Activated naive CD8-positive, alpha-beta T cell (primary cell): Measurements from ENCODE around the gene AKNA.

ENCODE experiments used
- H3K27ac Mint-ChIP-seq: one replicate; pipeline ENCODE4 v1.8.0; 2021; ENCODE audit warnings: mixed read lengths
- H3K27me3 Mint-ChIP-seq: one replicate; pipeline ENCODE4 v1.8.0; 2021; ENCODE audit warnings: mixed read lengths
- H3K36me3 Mint-ChIP-seq: one replicate; pipeline ENCODE4 v1.8.0; 2021; ENCODE audit warnings: mixed read lengths
- H3K4me1 Mint-ChIP-seq: one replicate; pipeline ENCODE4 v1.8.0; 2021; ENCODE audit warnings: low read depth, mixed read lengths
- H3K4me3 Mint-ChIP-seq: one replicate; pipeline ENCODE4 v1.8.0; 2021; ENCODE audit warnings: mild to moderate bottlenecking, mixed read lengths
- H3K9me3 Mint-ChIP-seq: one replicate; pipeline ENCODE4 v1.8.0; 2021; ENCODE audit warnings: low read depth, mixed read lengths

The AKNA gene

GRCh38 chr9:114424126-114424525 lies 36.3 kb upstream of the AKNA start:
- Mint-ChIP-seq H3K27me3 (no peaks in the 10 kb centered on the region), H3K27ac (no peak overlapping the region), H3K36me3 (no peaks in the 10 kb centered on the region), H3K4me3 (no peak overlapping the region), H3K9me3 (no peaks in the 10 kb centered on the region), H3K4me1 (no peaks in the 10 kb centered on the region)

- Mint-ChIP-seq H3K4me3 (no peak overlapping the region), H3K4me1 (peaks cover 5% of the 10 kb centered on the region), H3K27me3 (no peaks in the 10 kb centered on the region), H3K36me3 (no peaks in the 10 kb centered on the region), H3K9me3 (no peaks in the 10 kb centered on the region), H3K27ac (no peak overlapping the region)
Observed at GRCh38 chr9:114423181-114423580, 35.4 kb upstream of the AKNA start.

- no peaks in the 10 kb centered on the region for H3K36me3 Mint-ChIP-seq
- peaks cover 6% of the 10 kb centered on the region for H3K4me1 Mint-ChIP-seq
- no peak overlapping the region for H3K27ac Mint-ChIP-seq
- H3K27me3 Mint-ChIP-seq: no peaks in the 10 kb centered on the region
- H3K9me3 Mint-ChIP-seq: no peaks in the 10 kb centered on the region
- H3K4me3 Mint-ChIP-seq: no peak overlapping the region
Observed at GRCh38 chr9:114421147-114421546, 33.4 kb upstream of the AKNA start.

DNA sequence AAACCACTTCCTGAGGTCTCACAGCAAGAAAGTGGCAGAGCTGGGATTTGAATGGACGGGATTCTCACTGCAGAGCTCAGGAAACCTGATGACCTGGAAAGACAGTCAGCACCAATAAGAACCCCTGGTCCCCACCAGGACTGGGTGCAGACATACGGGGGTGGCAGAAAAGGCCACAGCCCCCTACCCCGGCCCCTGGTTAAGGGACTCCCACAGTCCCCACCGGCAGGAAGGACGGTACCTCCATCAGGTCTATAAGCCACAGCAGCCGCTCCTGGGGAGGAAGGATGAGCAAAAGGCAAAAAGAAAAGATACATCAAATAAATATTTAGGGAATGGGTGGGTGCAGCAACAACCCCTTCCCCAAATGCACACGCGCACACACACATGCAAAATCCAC lies 32.0 kb upstream of the AKNA start:
- H3K27ac Mint-ChIP-seq: no peak overlapping the region
- peaks cover 6% of the 10 kb centered on the region for H3K4me1 Mint-ChIP-seq
- no peak overlapping the region for H3K4me3 Mint-ChIP-seq

DNA sequence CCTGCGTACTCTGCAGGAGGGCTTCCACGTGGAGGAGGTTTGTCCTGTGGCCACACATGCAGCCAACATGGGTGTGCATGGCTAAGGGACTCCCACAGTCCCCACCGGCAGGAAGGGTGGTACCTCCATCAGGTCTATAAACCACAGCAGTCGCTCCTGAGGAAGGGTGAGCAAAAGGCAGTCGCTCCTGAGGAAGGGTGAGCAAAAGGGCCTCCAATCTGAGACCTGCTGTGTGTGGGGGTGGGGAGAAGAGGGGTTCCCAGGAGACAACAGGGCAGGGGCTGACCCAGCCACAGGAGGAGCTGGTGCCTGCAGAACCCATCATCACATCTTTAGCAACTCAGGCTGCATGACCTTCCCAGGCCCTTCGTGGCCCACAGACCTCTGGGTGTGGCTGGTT lies 30.3 kb upstream of the AKNA start:
- peaks cover 6% of the 10 kb centered on the region for H3K4me1 Mint-ChIP-seq
- no peaks in the 10 kb centered on the region for H3K27me3 Mint-ChIP-seq
- no peak overlapping the region for H3K27ac Mint-ChIP-seq
- H3K36me3 Mint-ChIP-seq: no peaks in the 10 kb centered on the region
- no peaks in the 10 kb centered on the region for H3K9me3 Mint-ChIP-seq
- H3K4me3 Mint-ChIP-seq: no peak overlapping the region

More for the DNA sequence above, 32.0 kb upstream of the AKNA start:
- H3K36me3 Mint-ChIP-seq: no peaks in the 10 kb centered on the region
- H3K9me3 Mint-ChIP-seq: no peaks in the 10 kb centered on the region
- H3K27me3 Mint-ChIP-seq: no peaks in the 10 kb centered on the region

DNA sequence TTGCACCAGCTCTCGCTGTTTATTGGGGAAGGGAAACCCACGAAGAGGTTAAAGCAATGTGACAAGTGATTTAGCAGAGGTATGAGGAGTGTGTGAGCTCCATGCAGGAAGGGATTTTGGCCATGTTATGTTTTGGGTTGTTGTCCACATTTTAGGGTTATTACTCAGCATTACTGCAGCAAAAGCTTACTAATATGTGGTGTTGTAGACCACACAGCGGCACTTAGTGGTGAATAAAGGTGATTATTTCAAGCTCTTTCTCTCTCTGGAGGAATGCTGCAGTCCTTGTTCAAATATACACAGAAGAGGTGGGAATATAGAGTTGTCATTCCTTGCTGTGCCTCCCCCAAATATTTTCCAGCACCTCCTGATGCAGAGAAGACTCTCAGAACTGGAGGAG lies 29.7 kb upstream of the AKNA start:
- no peaks in the 10 kb centered on the region for H3K9me3 Mint-ChIP-seq
- no peaks in the 10 kb centered on the region for H3K27me3 Mint-ChIP-seq
- H3K4me3 Mint-ChIP-seq: no peak overlapping the region
- H3K4me1 Mint-ChIP-seq: peaks cover 6% of the 10 kb centered on the region
- no peaks in the 10 kb centered on the region for H3K36me3 Mint-ChIP-seq
- no peak overlapping the region for H3K27ac Mint-ChIP-seq

DNA sequence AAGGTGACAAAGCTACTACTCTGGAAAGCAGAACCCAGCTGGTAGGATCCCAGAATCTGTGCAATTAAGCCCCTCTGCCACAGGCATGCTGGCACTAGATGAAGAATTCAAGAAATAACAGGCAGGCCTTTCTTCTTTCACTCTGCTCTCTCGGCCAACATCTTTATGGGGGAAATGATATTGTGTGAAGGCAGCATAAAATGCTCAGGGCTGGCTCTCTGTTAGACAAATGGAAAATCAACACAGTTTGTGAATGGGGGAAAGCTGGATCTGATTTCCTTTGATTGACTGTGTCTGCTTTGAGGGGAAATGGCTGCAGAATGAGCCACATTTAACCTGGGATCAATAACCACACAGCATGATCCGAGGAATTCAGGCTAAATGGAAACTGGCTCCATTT lies 29.1 kb upstream of the AKNA start:
- Mint-ChIP-seq H3K9me3 (no peaks in the 10 kb centered on the region), H3K27me3 (no peaks in the 10 kb centered on the region), H3K36me3 (no peaks in the 10 kb centered on the region), H3K4me1 (peaks cover 6% of the 10 kb centered on the region), H3K27ac (no peak overlapping the region), H3K4me3 (no peak overlapping the region)

DNA sequence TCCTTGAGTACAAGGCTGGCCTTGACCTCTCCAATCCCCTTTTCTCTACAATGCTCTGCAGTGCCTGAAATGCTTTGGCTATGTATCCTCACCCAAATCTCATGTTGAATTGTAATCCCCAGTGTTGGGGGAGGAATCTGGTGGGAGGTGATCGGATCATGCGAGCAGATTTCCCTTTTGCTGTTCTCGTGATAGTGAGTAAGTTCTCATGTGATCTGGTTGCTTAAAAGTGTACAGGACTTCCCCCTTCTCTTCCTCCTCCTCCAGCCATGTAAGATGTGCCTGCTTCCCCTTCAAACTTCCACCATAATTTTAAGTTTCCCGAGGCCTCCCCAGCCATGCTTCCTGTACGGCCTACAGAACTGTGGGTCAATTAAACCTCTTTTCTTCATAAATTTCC lies 28.5 kb upstream of the AKNA start:
- H3K9me3 Mint-ChIP-seq: no peaks in the 10 kb centered on the region
- H3K36me3 Mint-ChIP-seq: no peaks in the 10 kb centered on the region
- H3K4me3 Mint-ChIP-seq: no peak overlapping the region
- peaks cover 6% of the 10 kb centered on the region for H3K4me1 Mint-ChIP-seq
- no peak overlapping the region for H3K27ac Mint-ChIP-seq
- H3K27me3 Mint-ChIP-seq: no peaks in the 10 kb centered on the region

DNA sequence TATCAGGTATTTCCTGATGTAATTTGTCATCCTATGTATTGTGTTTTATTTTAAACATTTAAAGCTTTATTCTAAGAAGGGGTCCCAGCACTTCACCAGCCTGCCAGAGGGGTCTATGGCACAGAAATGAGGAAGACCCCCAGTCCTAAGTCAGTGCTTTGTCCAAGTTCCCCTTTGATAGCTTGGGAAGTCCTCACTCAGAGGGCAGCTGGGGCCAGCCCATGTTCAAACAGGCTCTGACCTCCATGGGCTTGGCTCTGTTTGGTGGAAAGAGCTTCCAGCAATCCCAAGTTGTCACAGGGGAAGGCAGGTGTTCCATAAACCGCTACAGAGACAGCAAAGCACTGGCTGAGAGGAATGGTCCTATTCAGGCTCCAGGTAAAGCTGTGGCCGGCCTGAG lies 26.6 kb upstream of the AKNA start:
- Mint-ChIP-seq H3K9me3 (no peaks in the 10 kb centered on the region), H3K36me3 (no peaks in the 10 kb centered on the region), H3K27ac (no peak overlapping the region), H3K27me3 (no peaks in the 10 kb centered on the region), H3K4me1 (peaks cover 6% of the 10 kb centered on the region), H3K4me3 (no peak overlapping the region)

DNA sequence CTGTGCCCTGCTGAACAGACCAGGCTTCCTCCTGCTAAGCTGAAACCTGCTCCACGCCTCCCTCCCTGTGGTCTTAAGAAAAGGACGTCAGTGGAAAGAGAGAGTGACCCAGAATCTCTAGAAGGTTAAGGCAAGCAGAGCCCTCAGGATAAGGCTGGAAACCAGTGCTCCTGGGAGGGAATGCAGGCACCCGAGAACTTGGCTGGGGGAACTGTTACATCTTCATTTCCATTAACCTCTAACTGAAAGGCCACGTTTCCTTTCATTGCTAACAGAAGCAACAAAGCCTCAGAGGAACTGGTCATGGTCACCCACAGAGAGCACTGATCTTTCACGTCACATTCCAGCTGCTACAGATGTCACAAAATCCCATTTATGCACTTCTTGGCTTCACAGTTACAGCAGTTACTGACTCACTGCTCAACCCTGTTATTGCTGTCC lies 26.1 kb upstream of the AKNA start:
- H3K4me1 Mint-ChIP-seq: peaks cover 6% of the 10 kb centered on the region
- H3K4me3 Mint-ChIP-seq: no peak overlapping the region
- no peaks in the 10 kb centered on the region for H3K27me3 Mint-ChIP-seq
- no peaks in the 10 kb centered on the region for H3K9me3 Mint-ChIP-seq
- H3K36me3 Mint-ChIP-seq: no peaks in the 10 kb centered on the region
- H3K27ac Mint-ChIP-seq: no peak overlapping the region

- no peaks in the 10 kb centered on the region for H3K27me3 Mint-ChIP-seq
- no peaks in the 10 kb centered on the region for H3K4me1 Mint-ChIP-seq
- H3K27ac Mint-ChIP-seq: no peak overlapping the region
- no peaks in the 10 kb centered on the region for H3K9me3 Mint-ChIP-seq
- no peak overlapping the region for H3K4me3 Mint-ChIP-seq
- no peaks in the 10 kb centered on the region for H3K36me3 Mint-ChIP-seq
Observed at GRCh38 chr9:114412048-114412683, 24.4 kb upstream of the AKNA start.

DNA sequence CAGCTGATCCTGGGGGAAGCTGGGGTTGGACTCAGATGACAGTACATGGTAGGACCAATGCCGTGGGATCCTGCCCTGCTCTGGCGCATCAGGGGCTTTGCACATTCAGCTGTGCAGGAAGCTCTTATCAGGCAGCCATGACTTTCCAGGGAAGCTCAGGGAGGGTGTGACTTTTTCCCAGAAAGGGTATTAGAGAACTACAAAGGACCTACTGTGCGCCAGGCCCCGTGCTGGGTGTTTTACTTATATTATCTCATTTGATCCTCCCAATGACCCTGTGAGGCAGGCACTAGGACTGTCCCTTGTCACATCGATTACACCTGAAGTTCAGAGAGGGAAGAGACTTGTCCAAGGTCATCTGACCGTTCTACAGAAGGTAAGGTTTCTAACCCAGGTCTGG lies 23.7 kb upstream of the AKNA start:
- H3K9me3 Mint-ChIP-seq: no peaks in the 10 kb centered on the region
- no peak overlapping the region for H3K27ac Mint-ChIP-seq

DNA sequence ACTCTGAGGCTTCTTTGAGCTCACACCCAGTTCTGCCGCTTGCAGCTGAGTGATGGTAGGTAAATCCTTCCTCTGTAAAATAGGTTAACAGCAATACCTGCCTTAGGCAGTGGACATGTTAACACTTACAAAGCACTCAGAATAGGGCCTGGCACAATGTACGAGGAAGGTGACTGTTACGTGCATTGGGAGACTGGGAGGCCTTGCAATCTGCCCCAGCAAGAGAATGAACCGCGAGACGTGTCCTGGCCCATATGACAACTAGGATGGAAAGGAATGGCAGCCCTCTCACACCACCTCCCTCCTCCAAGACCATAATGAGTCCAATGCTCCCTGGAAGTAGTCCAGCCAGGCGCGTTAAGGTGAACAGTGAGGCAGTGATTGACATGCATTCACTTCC lies 23.1 kb upstream of the AKNA start:
- H3K27me3 Mint-ChIP-seq: no peaks in the 10 kb centered on the region

More for the DNA sequence above, 23.7 kb upstream of the AKNA start:
- H3K4me3 Mint-ChIP-seq: no peak overlapping the region
- no peaks in the 10 kb centered on the region for H3K4me1 Mint-ChIP-seq
- H3K27me3 Mint-ChIP-seq: no peaks in the 10 kb centered on the region
- H3K36me3 Mint-ChIP-seq: no peaks in the 10 kb centered on the region

GRCh38 chr9:114409842-114410241 lies 22.1 kb upstream of the AKNA start:
- H3K4me3 Mint-ChIP-seq: no peak overlapping the region
- peaks cover 4% of the 10 kb centered on the region for H3K4me1 Mint-ChIP-seq
- H3K9me3 Mint-ChIP-seq: no peaks in the 10 kb centered on the region
- no peaks in the 10 kb centered on the region for H3K36me3 Mint-ChIP-seq
- no peak overlapping the region for H3K27ac Mint-ChIP-seq
- H3K27me3 Mint-ChIP-seq: no peaks in the 10 kb centered on the region

More for the DNA sequence above, 23.1 kb upstream of the AKNA start:
- no peak overlapping the region for H3K4me3 Mint-ChIP-seq
- no peaks in the 10 kb centered on the region for H3K9me3 Mint-ChIP-seq
- H3K36me3 Mint-ChIP-seq: no peaks in the 10 kb centered on the region
- no peak overlapping the region for H3K27ac Mint-ChIP-seq
- no peaks in the 10 kb centered on the region for H3K4me1 Mint-ChIP-seq

DNA sequence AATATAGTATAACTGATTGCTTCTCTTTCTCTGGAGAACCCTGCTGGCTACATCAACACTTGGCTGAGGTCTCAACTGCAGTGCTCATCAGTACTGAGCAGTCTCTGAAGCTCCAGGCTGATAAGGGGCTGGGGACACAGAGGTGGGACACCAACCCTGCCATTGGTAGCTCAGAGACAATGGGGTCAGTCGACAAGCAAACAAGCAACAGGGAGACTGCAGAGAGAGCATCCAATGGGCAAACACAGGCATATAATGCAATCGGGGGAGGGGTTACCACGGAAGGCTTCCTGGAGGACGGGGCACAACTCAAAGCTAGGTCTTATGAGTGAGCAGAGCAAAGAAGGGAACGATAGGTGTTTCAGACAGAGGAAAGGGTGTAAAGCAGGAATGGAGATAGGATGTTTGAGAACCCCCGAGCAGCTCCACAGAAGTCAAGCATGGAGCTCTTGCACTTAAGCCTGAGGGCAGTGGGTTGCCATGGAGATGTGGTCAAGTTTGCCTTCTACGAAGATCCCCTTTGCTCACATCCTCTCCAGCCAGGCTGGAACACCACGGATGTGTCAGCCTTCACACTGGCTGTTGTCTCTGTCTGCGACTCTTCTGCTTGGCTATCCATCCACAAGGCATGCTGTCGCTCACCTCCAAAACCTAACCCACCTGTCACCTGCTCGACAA lies 21.5 kb upstream of the AKNA start:
- Mint-ChIP-seq H3K4me1 (peaks cover 4% of the 10 kb centered on the region), H3K27ac (no peak overlapping the region), H3K27me3 (no peaks in the 10 kb centered on the region), H3K4me3 (no peak overlapping the region), H3K36me3 (no peaks in the 10 kb centered on the region), H3K9me3 (no peaks in the 10 kb centered on the region)

GRCh38 chr9:114408645-114409044 lies 20.9 kb upstream of the AKNA start:
- Mint-ChIP-seq H3K27me3 (no peaks in the 10 kb centered on the region), H3K4me3 (no peak overlapping the region)

More at GRCh38 chr9:114408645-114409044, 20.9 kb upstream of the AKNA start:
- Mint-ChIP-seq H3K4me1 (peaks cover 4% of the 10 kb centered on the region), H3K27ac (no peak overlapping the region), H3K36me3 (no peaks in the 10 kb centered on the region), H3K9me3 (no peaks in the 10 kb centered on the region)
